ENCODE results near the gene PRAC2.

GRCh38 chr17:48738803-48739526 lies 16.0 kb downstream of the PRAC2 start:
- TF ChIP-seq EZH2 (optimal IDR thresholded peaks at IDR 0.05; ENCODE audit: low read depth, low read length) (no peak), CTCF (IDR thresholded peaks at IDR 0.05; ENCODE audit: low read length) (no peak)
